Tibial artery (tissue), 4 donors: Measurements from ENCODE around the gene MS4A15.

ENCODE experiments used
- DNase-seq, 2 donors: peaks; one replicate each; pipeline ENCODE4 v3.0.0-alpha.2; 2019
- H3K27ac ChIP-seq, 2 donors: fragments of 200-600 bp; sonication (generic) in 1 of 2; 1 replicate in 1 of 2; 2 replicates in 1 of 2; pipeline ENCODE4 v1.5.1; 2018 to 2019; ENCODE audit warnings: mild to moderate bottlenecking in 1 of 2
- H3K27me3 ChIP-seq, 2 donors: fragments of 200-600 bp; sonication (generic) in 1 of 2; one replicate each; pipeline versions ENCODE4 v1.5.1 to v1.6.0; 2016 to 2019
- H3K36me3 ChIP-seq, 3 donors: fragments of 200-600 bp; sonication (generic) in 2 of 3; one replicate each; pipeline ENCODE4 v1.5.1; 2016 to 2019; ENCODE audit warnings: mild to moderate bottlenecking in 2 of 3
- H3K4me1 ChIP-seq, 4 donors: fragments of 200-600 bp; sonication (generic) in 2 of 4; 1 replicate in 3 of 4; 2 replicates in 1 of 4; pipeline ENCODE4 v1.5.1; 2016 to 2019
- H3K4me3 ChIP-seq, 2 donors: fragments of 200-600 bp; sonication (generic) in 1 of 2; 1 replicate in 1 of 2; 2 replicates in 1 of 2; pipeline ENCODE4 v1.5.1; 2018 to 2019; ENCODE audit warnings: mild to moderate bottlenecking in 2 of 2
- H3K9me3 ChIP-seq, 3 donors: fragments of 200-600 bp; sonication (generic) in 1 of 3; one replicate each; pipeline ENCODE4 v1.5.1; 2016 to 2019
- CTCF ChIP-seq, 2 experiments: fragments of 200-600 bp in 1 of 2; fragments of 450-650 bp in 1 of 2; IDR thresholded peaks; one replicate each; pipeline ENCODE4 v1.5.1; 2017 to 2019; ENCODE audit warnings: antibody characterized with exemption in 2 of 2, mild to moderate bottlenecking in 1 of 2, moderate library complexity in 1 of 2
- intact Hi-C: fragments of 100-400 bp; cut with DNase I; formaldehyde crosslinking; loops from one replicate; pipeline ENCODE4 v1.15.0; 2023; ENCODE audit warnings: low total_unique reads

MS4A15 gene

GRCh38 chr11:60718524-60719316, 37.9 kb upstream of the MS4A15 start:
- no peak for TF ChIP-seq CTCF (IDR thresholded peaks at IDR 0.05)
- no peak for DNase-seq
- H3K4me1 ChIP-seq, result no peaks in the 10 kb centered on the region
- no peak overlapping the region for H3K4me3 ChIP-seq
- no peak overlapping the region for H3K27ac ChIP-seq
- H3K9me3 ChIP-seq, result peaks cover 0 to 13% (median 0%) of the 10 kb centered on the region in 3 donors
- H3K36me3 ChIP-seq, result no peaks in the 10 kb centered on the region
- H3K27me3 ChIP-seq, result peaks cover 0 to 9% of the 10 kb centered on the region in 2 donors
- intact Hi-C loops, result no loop called here

GRCh38 chr11:60719391-60719790, 37.3 kb upstream of the MS4A15 start:
- intact Hi-C loops, result no loop called here
- Histone ChIP-seq H3K4me1 (no peaks in the 10 kb centered on the region), H3K27me3 (peaks cover 0 to 9% of the 10 kb centered on the region in 2 donors), H3K27ac (no peak overlapping the region), H3K36me3 (no peaks in the 10 kb centered on the region), H3K4me3 (no peak overlapping the region), H3K9me3 (peaks cover 0 to 13% (median 0%) of the 10 kb centered on the region in 3 donors)
- no peak for DNase-seq
- no peak for TF ChIP-seq CTCF (IDR thresholded peaks at IDR 0.05)

GRCh38 chr11:60720460-60720859, 36.2 kb upstream of the MS4A15 start:
- no peak for TF ChIP-seq CTCF (IDR thresholded peaks at IDR 0.05)
- Histone ChIP-seq H3K4me3 (no peak overlapping the region), H3K36me3 (no peaks in the 10 kb centered on the region), H3K9me3 (peaks cover 0 to 13% (median 0%) of the 10 kb centered on the region in 3 donors), H3K27ac (no peak overlapping the region), H3K4me1 (no peaks in the 10 kb centered on the region), H3K27me3 (peaks cover 0 to 9% of the 10 kb centered on the region in 2 donors)
- no peak for DNase-seq
- intact Hi-C loops, result no loop called here

- no peaks in the 10 kb centered on the region for H3K36me3 ChIP-seq
- no peak within 1 kb of the TSS for H3K27ac ChIP-seq
- H3K4me3 ChIP-seq, result no peak within 1 kb of the TSS
- intact Hi-C loops, result no loop called here
- DNase-seq, result no peak
- H3K4me1 ChIP-seq, result no peaks in the 10 kb centered on the region
- H3K9me3 ChIP-seq, result peaks cover 0 to under 1% (median 0%) of the 10 kb centered on the region in 3 donors
- H3K27me3 ChIP-seq, result no peaks in the 10 kb centered on the region
- no peak for TF ChIP-seq CTCF (IDR thresholded peaks at IDR 0.05)
Measured at GRCh38 chr11:60724420-60724819, 32.2 kb upstream of the MS4A15 start, which contains the start of gene MS4A18. MS4A18 (plus strand) TSS chr11:60724720.

GRCh38 chr11:60725592-60725991, 31.1 kb upstream of the MS4A15 start:
- no peak for TF ChIP-seq CTCF (IDR thresholded peaks at IDR 0.05)
- no peak overlapping the region for H3K4me3 ChIP-seq
- H3K9me3 ChIP-seq, result no peaks in the 10 kb centered on the region
- DNase-seq, result no peak
- H3K4me1 ChIP-seq, result no peaks in the 10 kb centered on the region
- intact Hi-C loops, result no loop called here
- H3K27ac ChIP-seq, result no peak overlapping the region
- no peaks in the 10 kb centered on the region for H3K36me3 ChIP-seq
- H3K27me3 ChIP-seq, result no peaks in the 10 kb centered on the region
